GM12891 (cell line): ENCODE measurements around the gene NLRP6.

ENCODE experiments used
- PAX5 ChIP-seq: IDR thresholded peaks from 2 replicates; pipeline ENCODE4 v1.6.1; 2011; ENCODE audit warnings: low read length, moderate library complexity, mild to moderate bottlenecking; ENCODE audit not compliant: insufficient read depth, severe bottlenecking
- POLR2A ChIP-seq: IDR thresholded peaks from 2 replicates; pipeline ENCODE4 v1.6.1; 2011; ENCODE audit warnings: low read depth, low read length, control low read depth
- POLR2AphosphoS5 ChIP-seq: IDR thresholded peaks from 2 replicates; pipeline ENCODE4 v1.6.1; 2011; ENCODE audit warnings: low read depth, low read length, control low read depth
- POU2F2 ChIP-seq: IDR thresholded peaks from 2 replicates; pipeline ENCODE4 v1.6.1; 2011; ENCODE audit warnings: low read depth, mild to moderate bottlenecking, control low read depth, low read length, moderate library complexity
- SPI1 ChIP-seq: IDR thresholded peaks from 2 replicates; pipeline ENCODE4 v1.6.1; 2011; ENCODE audit warnings: low read depth, low read length, control low read depth
- TAF1 ChIP-seq: IDR thresholded peaks from 2 replicates; pipeline ENCODE4 v1.6.1; 2011; ENCODE audit warnings: low read depth, low read length, control low read depth

- no peak for TF ChIP-seq POLR2AphosphoS5
- TF ChIP-seq POLR2A, result no peak
- TF ChIP-seq TAF1, result no peak
- no peak for TF ChIP-seq PAX5
- no peak for TF ChIP-seq SPI1
- no peak for TF ChIP-seq POU2F2
These were observed 9.7 kb downstream of the NLRP6 start for GRCh38 chr11:287821-288477.
